DND-41 (cell line): ENCODE measurements around the gene CAGE1.
A peak's percentile ranks its signal among the peaks of the same experiment; 100 is the strongest.
"Not testable (repeated sequence)": the region's sequence is repeated elsewhere in the genome, so short reads cannot be mapped to it uniquely, and the experiment has no call there.

Experiments
- ATAC-seq: fragments of 200-7000 bp; cut with Tn5 transposase; 3 replicates; pipeline ENCODE4 v1.9.1; 2021; ENCODE audit warnings: low read depth; ENCODE audit not compliant: insufficient read depth
- DNase-seq: peaks from one replicate; pipeline ENCODE4 v3.0.0-alpha.2; 2020
- H2AFZ ChIP-seq: 2 replicates; pipeline ENCODE4 v1.6.0; 2012; ENCODE audit warnings: low read depth, low read length
- H3K27ac ChIP-seq: 2 replicates; pipeline ENCODE4 v1.5.1; 2012; ENCODE audit warnings: low read length, inconsistent platforms
- H3K27me3 ChIP-seq: fragments of 200-600 bp; sonication (generic); 2 replicates; pipeline ENCODE4 v1.6.0; 2012; ENCODE audit warnings: low read length, mild to moderate bottlenecking, inconsistent platforms; ENCODE audit not compliant: insufficient read depth, poor library complexity
- H3K36me3 ChIP-seq: 2 replicates; pipeline ENCODE4 v1.5.1; 2012; ENCODE audit warnings: low read length, inconsistent platforms; ENCODE audit not compliant: insufficient read depth
- H3K4me1 ChIP-seq: 2 replicates; pipeline ENCODE4 v1.5.1; 2012; ENCODE audit warnings: mild to moderate bottlenecking, low read length; ENCODE audit not compliant: insufficient read depth
- H3K4me2 ChIP-seq: 2 replicates; pipeline ENCODE4 v1.6.0; 2012; ENCODE audit warnings: mild to moderate bottlenecking, moderate library complexity, low read length, inconsistent platforms; ENCODE audit not compliant: insufficient read depth
- H3K4me3 ChIP-seq, 2 experiments: fragments of 200-600 bp in 1 of 2; shearing (Covaris generic) in 1 of 2; 2 replicates each; pipeline ENCODE4 v1.5.1; 2012 to 2016; ENCODE audit warnings: inconsistent platforms in 2 of 2, low read length in 2 of 2, mild to moderate bottlenecking in 2 of 2, low read depth in 1 of 2, moderate library complexity in 1 of 2
- H3K79me2 ChIP-seq: 2 replicates; pipeline ENCODE4 v1.6.0; 2012; ENCODE audit warnings: low read length, inconsistent platforms; ENCODE audit not compliant: insufficient read depth
- H3K9ac ChIP-seq: 2 replicates; pipeline ENCODE4 v1.6.0; 2012; ENCODE audit warnings: low read depth, mild to moderate bottlenecking, inconsistent platforms, low read length, moderate library complexity
- H3K9me3 ChIP-seq: 2 replicates; pipeline ENCODE4 v1.5.1; 2012; ENCODE audit warnings: low read length, moderate library complexity, mild to moderate bottlenecking, inconsistent platforms; ENCODE audit not compliant: insufficient read depth, severe bottlenecking
- H4K20me1 ChIP-seq: 2 replicates; pipeline ENCODE4 v1.6.0; 2012; ENCODE audit warnings: low read length; ENCODE audit not compliant: insufficient read depth
- EZH2 ChIP-seq: IDR thresholded peaks from 3 replicates; pipeline ENCODE4 v1.6.1; 2012; ENCODE audit warnings: borderline replicate concordance, low read depth, mild to moderate bottlenecking, moderate library complexity, low read length, inconsistent platforms; ENCODE audit not compliant: severe bottlenecking
- TF ChIP-seq, protein P1 (sequence below): IDR thresholded peaks from 2 replicates; pipeline ENCODE4 v1.5.1; 2012; ENCODE audit warnings: borderline replicate concordance, low read length, moderate library complexity, mild to moderate bottlenecking; ENCODE audit not compliant: poor library complexity, severe bottlenecking; ENCODE audit errors: extremely low read depth

Gene CAGE1

GRCh38 chr6:7344773-7345450, 44.6 kb downstream of the CAGE1 start:
- H3K4me1 ChIP-seq: peaks cover 24% of the 10 kb centered on the region
- H3K9ac ChIP-seq: peak overlapping the region; percentile 40; the same call in 1 of the 2 replicates
- H2AFZ ChIP-seq: peak overlapping the region; percentile 73
- H3K4me3 ChIP-seq: peak overlapping the region in 1 of 2 experiments; percentile 37; a peak in 1 of 4 replicates
- H3K27ac ChIP-seq: peak overlapping the region; percentile 89
- not testable (repeated sequence) for H3K79me2 ChIP-seq, H3K9me3 ChIP-seq, H3K36me3 ChIP-seq, H4K20me1 ChIP-seq, H3K27me3 ChIP-seq
- ATAC-seq: peak; percentile 95
- DNase-seq: peak; percentile 78
- peak overlapping the region; percentile 44 for H3K4me2 ChIP-seq

DNA sequence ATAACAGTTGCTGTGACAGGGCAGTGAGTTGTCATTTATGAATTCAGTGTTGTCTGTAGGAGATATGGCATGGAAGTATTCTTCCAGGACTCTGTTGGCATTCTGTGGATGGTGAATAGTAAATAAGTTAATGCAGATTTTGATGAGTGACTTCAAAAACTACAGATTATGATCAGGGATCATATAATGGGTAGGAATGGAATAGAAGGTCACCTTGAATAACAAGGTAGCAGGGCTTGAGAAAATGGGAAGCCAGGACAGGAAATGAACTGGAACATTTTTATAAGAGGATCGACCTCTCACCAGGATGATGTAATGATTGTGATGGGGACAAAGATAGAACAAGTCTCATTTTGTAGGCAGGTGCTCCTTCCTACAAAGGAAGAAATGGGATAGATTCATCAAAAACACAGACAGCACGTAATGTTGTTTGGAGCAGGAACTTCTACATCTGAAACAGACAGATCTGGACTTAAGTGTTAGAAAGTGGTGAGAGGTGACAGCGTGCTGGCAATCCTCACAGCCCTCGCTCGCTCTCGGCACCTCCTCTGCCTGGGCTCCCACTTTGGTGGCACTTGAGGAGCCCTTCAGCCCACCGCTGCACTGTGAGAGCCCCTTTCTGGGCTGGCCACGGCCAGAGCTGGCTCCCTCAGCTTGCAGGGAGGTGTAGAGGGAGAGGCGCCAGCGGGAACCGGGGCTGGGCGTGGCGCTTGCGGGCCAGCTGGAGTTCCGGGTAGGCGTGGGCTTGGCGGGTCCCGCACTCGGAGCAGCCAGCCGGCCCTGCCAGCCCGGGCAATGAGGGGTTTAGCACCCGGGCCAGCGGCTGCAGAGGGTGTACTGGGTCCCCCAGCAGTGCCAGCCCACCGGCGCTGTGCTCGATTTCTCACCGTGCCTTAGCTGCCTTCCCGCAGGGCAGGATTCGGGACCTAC, 45.7 kb downstream of the CAGE1 start:
- Histone ChIP-seq H3K4me2 (peak overlapping the region; percentile 44), H3K4me3 (peak overlapping the region in 1 of 2 experiments; percentile 37; a peak in 1 of 4 replicates), H3K9ac (no peak overlapping the region; the same call in 1 of the 2 replicates), H3K9me3 (no peaks in the 10 kb centered on the region), H3K4me1 (peaks cover 24% of the 10 kb centered on the region), H3K27ac (peak overlapping the region; percentile 89), H2AFZ (peak overlapping the region; percentile 73; the same call in 1 of the 2 replicates), H4K20me1 (no peaks in the 10 kb centered on the region), H3K36me3 (no peaks in the 10 kb centered on the region), H3K79me2 (no peaks in the 10 kb centered on the region), H3K27me3 (no peaks in the 10 kb centered on the region)
- TF ChIP-seq, protein P1, sequence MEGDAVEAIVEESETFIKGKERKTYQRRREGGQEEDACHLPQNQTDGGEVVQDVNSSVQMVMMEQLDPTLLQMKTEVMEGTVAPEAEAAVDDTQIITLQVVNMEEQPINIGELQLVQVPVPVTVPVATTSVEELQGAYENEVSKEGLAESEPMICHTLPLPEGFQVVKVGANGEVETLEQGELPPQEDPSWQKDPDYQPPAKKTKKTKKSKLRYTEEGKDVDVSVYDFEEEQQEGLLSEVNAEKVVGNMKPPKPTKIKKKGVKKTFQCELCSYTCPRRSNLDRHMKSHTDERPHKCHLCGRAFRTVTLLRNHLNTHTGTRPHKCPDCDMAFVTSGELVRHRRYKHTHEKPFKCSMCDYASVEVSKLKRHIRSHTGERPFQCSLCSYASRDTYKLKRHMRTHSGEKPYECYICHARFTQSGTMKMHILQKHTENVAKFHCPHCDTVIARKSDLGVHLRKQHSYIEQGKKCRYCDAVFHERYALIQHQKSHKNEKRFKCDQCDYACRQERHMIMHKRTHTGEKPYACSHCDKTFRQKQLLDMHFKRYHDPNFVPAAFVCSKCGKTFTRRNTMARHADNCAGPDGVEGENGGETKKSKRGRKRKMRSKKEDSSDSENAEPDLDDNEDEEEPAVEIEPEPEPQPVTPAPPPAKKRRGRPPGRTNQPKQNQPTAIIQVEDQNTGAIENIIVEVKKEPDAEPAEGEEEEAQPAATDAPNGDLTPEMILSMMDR: no peak
- TF ChIP-seq EZH2: no peak
- no peak for ATAC-seq
- no peak for DNase-seq

- peak; percentile 44 for DNase-seq
- Histone ChIP-seq H3K27ac (no peak overlapping the region), H3K27me3 (no peaks in the 10 kb centered on the region), H3K79me2 (no peaks in the 10 kb centered on the region), H2AFZ (no peak overlapping the region), H3K4me3 (no peak overlapping the region), H3K9ac (no peak overlapping the region), H4K20me1 (no peaks in the 10 kb centered on the region), H3K36me3 (no peaks in the 10 kb centered on the region), H3K4me1 (peaks cover 24% of the 10 kb centered on the region), H3K9me3 (no peaks in the 10 kb centered on the region), H3K4me2 (no peak overlapping the region)
- no peak for TF ChIP-seq EZH2
- TF ChIP-seq, protein P1: no peak
- peak; percentile 18; the same call in 2 of the 3 replicates for ATAC-seq
Observed at GRCh38 chr6:7341989-7342742, 47.4 kb downstream of the CAGE1 start.
